Progenitor cell of endocrine pancreas (in vitro differentiated cells): ENCODE measurements around the gene BICC1. TPM values are rescaled to one million over a fixed set of nuclear protein-coding genes. Genes with fewer than 3 reads are reported as not detected.

Experiments
- DNase-seq: peaks from one replicate; pipeline ENCODE4 v3.0.0; 2021; ENCODE audit warnings: low spot score; ENCODE audit not compliant: unreplicated experiment
- H3K27ac Mint-ChIP-seq: 2 replicates; pipeline ENCODE4 v1.8.0; 2021; ENCODE audit warnings: mild to moderate bottlenecking, moderate library complexity, mixed read lengths
- H3K27me3 Mint-ChIP-seq: 2 replicates; pipeline ENCODE4 v1.8.0; 2021; ENCODE audit warnings: mixed read lengths
- H3K36me3 Mint-ChIP-seq: 2 replicates; pipeline ENCODE4 v1.8.0; 2022; ENCODE audit warnings: mixed read lengths; ENCODE audit not compliant: insufficient read depth
- H3K4me1 Mint-ChIP-seq: 2 replicates; pipeline ENCODE4 v1.8.0; 2021; ENCODE audit warnings: low read depth, mixed read lengths
- H3K4me3 Mint-ChIP-seq: 2 replicates; pipeline ENCODE4 v1.8.0; 2021; ENCODE audit warnings: low read depth, mild to moderate bottlenecking, moderate library complexity, mixed read lengths
- H3K9me3 Mint-ChIP-seq: 2 replicates; pipeline ENCODE4 v1.8.0; 2021; ENCODE audit warnings: low read depth, mixed read lengths
- total RNA-seq: library from RNA; stranded (reverse); gene quantifications from 2 replicates; pipeline ENCODE4 v1.2.1, GENCODE V29; 2021
- TF ChIP-seq, protein P1 (sequence below): fragments of 200-600 bp; sonication (generic); IDR thresholded peaks from one replicate; pipeline ENCODE4 v1.5.0; 2021; ENCODE audit warnings: antibody characterized with exemption, mild to moderate bottlenecking; ENCODE audit not compliant: unreplicated experiment

Gene BICC1
- total RNA-seq, 1 donor from 2014 or later = 4.9 TPM

DNA sequence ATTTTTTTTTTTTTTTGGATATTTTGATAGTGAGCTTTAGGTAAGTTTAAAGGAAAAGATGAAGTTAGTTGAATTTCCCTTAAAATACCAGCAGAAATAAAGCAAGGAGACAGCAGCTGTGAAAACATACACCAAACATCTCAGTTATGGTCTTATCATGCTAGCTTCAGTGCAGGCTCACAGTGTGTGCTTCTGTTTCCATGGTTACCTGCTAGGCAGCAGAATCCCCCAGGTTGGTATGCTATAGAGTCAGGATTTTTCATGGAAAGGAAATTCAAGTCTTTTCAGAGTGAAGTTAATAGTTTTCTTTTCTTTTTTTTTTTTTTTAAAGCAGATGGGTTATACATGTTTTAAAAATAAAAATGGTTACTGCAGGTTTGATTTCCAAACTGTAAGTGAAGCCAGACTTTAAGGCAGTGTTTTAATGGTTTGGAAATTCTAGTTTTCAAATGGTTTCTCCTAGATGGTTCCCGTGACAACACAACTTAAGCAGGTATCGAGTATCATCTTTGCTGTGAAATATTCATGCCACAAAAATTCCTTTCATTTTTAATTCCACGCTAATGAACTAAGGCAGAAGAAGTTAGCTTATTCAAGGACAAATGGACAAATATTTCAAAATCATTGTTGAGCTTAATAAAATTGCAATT is 230.9 kb downstream of the BICC1 start:
- H3K27ac Mint-ChIP-seq = no peak overlapping the region

DNA sequence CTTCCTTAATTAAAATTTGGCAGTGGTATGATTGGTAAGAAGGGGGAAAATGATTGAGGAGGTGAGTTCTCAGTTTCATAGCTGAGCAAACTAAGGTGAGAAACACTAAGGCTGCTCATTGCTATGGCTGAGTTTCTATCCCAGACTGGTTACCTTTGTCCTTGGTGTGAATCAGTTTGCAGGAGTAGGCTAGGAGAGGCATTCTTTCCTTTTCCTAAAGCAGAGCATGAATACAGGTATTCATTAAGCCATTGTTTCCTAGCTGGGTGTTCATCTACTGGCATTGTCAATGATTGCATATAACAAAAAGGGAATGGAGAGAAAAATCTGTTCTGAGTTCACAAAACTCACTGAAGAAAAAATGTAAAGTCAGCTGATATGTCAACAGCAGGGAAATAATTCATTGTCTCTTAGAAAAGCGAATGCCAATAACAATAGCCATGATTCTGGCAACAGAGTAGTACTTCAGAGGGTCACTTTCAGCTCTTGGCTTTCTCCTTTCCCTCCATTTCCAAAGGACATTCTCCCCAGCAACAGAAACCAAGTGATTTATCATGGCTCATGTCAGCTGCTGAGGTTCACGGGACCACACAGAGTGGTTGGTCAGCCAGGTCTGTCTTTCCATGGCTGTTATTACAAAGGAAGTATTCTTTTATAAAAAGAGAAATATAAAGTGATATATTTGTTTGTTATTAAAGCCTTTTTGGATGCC is 234.0 kb downstream of the BICC1 start:
- Mint-ChIP-seq H3K27ac (peak overlapping the region; percentile 37), H3K4me3 (no peak overlapping the region), H3K4me1 (peaks cover 9% of the 10 kb centered on the region), H3K36me3 (no peaks in the 10 kb centered on the region), H3K9me3 (no peaks in the 10 kb centered on the region), H3K27me3 (no peaks in the 10 kb centered on the region)
- TF ChIP-seq, protein P1, sequence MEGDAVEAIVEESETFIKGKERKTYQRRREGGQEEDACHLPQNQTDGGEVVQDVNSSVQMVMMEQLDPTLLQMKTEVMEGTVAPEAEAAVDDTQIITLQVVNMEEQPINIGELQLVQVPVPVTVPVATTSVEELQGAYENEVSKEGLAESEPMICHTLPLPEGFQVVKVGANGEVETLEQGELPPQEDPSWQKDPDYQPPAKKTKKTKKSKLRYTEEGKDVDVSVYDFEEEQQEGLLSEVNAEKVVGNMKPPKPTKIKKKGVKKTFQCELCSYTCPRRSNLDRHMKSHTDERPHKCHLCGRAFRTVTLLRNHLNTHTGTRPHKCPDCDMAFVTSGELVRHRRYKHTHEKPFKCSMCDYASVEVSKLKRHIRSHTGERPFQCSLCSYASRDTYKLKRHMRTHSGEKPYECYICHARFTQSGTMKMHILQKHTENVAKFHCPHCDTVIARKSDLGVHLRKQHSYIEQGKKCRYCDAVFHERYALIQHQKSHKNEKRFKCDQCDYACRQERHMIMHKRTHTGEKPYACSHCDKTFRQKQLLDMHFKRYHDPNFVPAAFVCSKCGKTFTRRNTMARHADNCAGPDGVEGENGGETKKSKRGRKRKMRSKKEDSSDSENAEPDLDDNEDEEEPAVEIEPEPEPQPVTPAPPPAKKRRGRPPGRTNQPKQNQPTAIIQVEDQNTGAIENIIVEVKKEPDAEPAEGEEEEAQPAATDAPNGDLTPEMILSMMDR = no peak
- no peak for DNase-seq

More for the DNA sequence above, 230.9 kb downstream of the BICC1 start:
- H3K27me3 Mint-ChIP-seq = no peaks in the 10 kb centered on the region
- no peak for DNase-seq
- TF ChIP-seq, protein P1 = no peak
- H3K36me3 Mint-ChIP-seq = no peaks in the 10 kb centered on the region
- no peak overlapping the region for H3K4me3 Mint-ChIP-seq
- no peaks in the 10 kb centered on the region for H3K9me3 Mint-ChIP-seq
- H3K4me1 Mint-ChIP-seq = peaks cover 9% of the 10 kb centered on the region

DNA sequence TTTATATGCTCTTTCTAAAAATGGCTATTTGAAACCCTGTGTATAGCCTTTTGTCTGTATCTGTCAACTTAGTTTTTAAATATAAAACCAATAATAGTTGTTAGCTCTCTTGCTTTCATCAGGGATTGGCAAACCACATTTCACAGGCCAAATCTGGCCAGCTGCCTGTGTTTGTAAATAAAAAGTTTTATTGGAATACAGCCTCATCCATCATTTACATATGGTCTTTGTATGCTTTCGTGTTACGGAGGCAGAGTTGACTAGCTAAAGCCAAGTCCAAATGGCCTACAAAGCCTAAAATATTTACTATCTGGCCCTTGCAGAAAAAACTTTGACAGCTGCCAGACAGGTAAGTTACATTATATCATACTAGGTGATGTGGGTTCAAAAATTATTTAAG is 235.0 kb downstream of the BICC1 start:
- Mint-ChIP-seq H3K4me1 (peaks cover 9% of the 10 kb centered on the region), H3K9me3 (no peaks in the 10 kb centered on the region), H3K4me3 (no peak overlapping the region), H3K36me3 (no peaks in the 10 kb centered on the region), H3K27me3 (no peaks in the 10 kb centered on the region), H3K27ac (no peak overlapping the region)
- TF ChIP-seq, protein P1 = no peak
- no peak for DNase-seq

DNA sequence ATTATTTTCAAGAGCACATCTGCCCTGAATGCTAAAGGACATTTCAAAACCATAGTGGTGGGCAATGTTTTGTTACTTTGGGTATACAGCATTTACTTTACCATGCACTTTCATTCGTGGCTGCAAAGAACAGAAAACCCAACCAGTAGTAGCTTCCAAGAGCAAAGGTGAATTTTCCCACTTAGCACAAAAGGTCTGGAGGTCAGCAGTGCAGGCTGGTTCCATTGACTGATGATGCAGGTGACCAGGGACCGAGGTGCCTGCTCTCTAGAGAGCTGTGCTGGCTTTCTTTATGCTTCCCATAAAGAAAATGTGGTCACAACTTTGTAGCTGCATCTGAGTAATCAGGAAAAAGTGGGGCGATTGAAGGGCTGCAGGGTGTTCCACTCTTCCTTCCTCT is 240.0 kb downstream of the BICC1 start:
- Mint-ChIP-seq H3K9me3 (no peaks in the 10 kb centered on the region), H3K27ac (no peak overlapping the region), H3K4me3 (no peak overlapping the region), H3K4me1 (peaks cover 19% of the 10 kb centered on the region), H3K27me3 (no peaks in the 10 kb centered on the region), H3K36me3 (no peaks in the 10 kb centered on the region)
- DNase-seq = no peak
- TF ChIP-seq, protein P1 = no peak

DNA sequence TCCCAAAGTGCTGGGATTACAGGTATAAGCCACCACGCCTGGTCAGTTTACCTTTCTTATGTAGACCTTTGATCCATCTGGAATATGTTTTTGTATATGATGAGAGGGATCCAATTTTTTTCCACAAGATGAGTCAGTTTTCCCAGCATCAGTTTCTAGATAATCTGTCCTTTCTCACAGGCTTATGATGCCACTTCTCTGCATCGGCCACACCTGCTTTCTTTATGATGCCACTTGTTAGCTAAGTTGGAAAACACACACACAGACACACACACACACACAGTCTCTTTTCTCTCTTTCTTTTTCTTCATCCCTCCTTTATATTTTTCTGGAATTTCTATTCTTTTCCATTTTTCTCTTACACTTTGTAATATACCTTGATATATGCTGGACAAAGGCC is 240.8 kb downstream of the BICC1 start:
- Mint-ChIP-seq H3K4me1 (peaks cover 22% of the 10 kb centered on the region), H3K27me3 (no peaks in the 10 kb centered on the region), H3K4me3 (no peak overlapping the region), H3K27ac (no peak overlapping the region), H3K9me3 (no peaks in the 10 kb centered on the region), H3K36me3 (no peaks in the 10 kb centered on the region)
- TF ChIP-seq, protein P1 = no peak
- DNase-seq = no peak
